ENCODE data around the gene TBX10.
A peak's percentile ranks its signal among the peaks of the same experiment; 100 is the strongest.
"Not testable (repeated sequence)": the region's sequence is repeated elsewhere in the genome, so short reads cannot be mapped to it uniquely, and the experiment has no call there.

The TBX10 gene

DNA sequence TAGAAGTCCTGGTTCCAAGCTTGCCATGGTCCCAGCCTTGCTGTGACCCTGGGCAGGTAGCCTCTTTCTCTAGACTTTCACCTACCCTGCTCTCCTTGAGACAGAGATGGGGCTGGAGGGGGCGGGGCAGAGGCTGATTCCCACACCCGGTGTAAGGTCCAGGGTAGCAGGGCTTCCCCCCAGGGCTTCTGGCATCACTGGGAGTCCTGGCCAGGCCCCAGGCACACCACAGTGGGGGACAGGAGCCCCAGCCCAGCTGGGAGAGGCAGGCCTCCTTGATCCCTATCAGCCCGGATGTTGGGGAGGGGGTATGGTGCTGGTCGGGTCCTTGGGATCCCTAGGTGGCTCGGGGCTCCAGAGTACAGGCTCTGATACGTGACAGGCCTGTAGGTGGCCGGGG, 8.2 kb downstream of the TBX10 start:
- peak; percentile 56 for DNase-seq (ENCODE audit: low spot score)

DNA sequence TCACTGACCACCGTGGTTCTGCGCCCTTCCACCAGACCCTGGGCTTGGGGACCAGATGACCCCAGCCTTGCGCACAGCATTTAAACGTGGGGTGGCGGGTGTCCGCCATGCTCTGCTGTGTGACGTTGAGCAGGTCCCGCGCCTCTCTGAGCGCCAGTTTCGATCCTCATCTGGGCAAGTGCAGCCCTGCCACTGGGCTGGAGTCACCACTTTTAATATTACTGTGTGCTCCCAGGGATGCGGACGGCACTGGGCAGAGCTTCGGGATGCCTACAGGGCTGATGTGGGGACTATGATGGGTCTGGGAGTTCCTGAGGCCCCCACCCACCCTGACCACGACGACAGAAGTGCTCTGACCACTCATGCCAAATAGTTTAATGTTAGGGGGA, 8.6 kb downstream of the TBX10 start:
- DNase-seq (ENCODE audit: low spot score) = no peak

DNA sequence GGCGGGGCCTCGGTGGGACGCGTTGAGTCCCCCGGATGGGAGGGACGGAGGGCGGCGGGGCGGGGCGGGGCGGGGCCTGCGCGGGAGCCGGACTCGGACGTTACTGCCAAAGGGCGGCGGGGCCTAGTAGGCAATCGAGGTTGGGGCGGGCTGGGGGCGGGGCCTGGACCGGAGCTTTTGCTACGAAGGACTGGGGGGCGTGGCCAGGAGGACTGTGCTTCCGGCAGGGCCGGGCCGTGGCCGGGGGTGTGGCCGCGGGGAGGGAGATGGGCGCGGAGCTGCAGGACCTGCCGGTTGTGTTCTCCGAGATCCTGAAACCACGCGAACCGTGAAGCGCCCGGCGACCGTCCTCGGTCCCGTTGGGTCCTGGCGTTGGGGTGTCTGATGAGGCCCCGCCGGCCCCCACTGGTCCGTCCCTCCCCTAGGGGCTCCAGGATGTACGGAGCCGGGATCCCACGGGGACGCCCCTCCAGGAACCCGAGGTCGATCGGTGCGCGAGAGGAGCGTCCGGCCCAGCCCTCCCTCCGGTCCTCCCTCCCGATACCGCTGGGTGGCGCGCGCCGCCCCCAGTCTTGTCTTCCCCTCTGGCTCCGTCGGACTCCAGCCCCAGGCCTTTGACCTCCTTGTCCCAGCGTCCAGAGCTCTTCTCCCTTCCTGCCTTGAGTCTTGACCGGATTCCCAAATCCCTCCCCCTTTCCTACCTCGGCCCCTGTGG, 9.2 kb downstream of the TBX10 start:
- peak; percentile 100 for DNase-seq (ENCODE audit: low spot score)

DNA sequence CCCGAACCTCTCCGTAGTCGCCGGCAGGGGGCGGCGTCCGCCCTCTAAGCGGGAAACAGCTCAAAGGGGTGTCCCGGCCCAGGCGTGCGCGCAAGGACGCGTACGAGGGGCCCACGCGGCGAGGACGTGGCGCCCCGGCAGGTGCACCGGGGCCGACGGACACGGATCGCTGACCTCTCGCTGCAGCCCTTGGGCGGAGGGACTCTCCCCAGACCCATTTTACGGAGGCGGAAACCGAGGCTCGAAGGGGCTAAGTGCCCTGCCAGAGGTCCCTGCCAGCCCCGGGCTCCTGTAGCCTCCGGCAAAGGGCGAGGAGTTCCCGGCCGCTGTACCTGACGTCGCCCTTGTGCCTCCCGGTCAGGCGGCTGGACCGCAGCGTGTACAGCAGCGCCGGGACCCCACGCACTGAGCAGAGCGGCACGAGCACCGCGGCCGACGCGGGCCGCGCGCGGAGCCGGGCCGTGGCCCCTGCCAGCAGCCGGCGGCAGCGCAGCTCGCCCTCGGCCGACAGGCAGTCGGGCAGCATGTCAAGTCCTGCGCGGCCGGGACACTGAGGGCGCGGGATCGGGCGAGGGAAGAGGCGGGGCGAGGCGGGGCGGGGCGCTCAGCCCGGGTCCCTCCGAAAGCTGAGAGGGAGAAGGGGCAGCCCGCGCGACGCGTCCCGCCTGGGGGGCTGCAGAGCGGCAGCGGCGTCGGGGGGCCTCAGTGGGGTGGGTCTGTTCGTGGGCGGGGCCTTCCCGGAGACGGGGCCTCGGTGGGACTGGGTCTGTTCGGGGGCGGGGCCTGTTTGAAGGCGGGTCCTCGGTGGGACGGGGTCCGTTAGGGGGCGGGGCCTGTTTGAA, 10.0 kb downstream of the TBX10 start, which contains the start of gene NUDT8:
Gene NUDT8 (minus strand): TSS at position 552 of the 842 bp plus-strand sequence. CDS start 26 bp downstream, at position 526.
- peak; percentile 89 for DNase-seq (ENCODE audit: low spot score)

DNA sequence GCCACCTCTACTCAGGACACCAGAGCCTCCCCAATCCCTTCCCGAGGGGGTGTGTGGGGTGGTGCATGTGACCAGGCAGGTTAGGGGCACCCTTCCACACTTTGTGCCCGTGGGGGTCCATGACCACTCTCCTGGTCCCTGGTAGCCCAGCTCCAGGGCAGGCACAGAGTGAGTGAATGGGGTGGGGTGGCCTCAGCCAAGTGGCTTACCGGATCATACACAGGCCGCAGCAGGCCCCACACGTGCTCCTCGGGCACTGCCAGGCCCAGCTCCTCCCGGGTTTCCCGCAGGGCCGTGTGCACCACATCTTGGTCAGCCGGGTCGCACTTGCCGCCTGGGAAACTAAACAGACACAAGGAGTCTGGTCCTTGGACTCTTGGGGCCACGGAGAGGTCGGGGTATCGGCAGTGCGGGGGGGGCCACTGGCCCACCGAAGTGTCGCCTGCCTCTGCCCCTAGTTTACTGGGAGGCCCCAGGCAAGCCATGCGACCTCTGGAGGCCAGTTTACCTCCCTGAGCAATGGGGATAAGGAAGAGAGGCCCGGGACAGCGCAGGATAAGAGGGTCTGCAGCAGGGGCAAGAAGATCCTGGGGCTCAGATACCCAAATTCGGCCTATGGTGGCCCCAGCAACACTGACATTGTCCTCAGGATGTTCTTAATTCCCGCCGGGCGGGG, 10.7 kb downstream of the TBX10 start:
- DNase-seq (ENCODE audit: low spot score) = no peak

DNA sequence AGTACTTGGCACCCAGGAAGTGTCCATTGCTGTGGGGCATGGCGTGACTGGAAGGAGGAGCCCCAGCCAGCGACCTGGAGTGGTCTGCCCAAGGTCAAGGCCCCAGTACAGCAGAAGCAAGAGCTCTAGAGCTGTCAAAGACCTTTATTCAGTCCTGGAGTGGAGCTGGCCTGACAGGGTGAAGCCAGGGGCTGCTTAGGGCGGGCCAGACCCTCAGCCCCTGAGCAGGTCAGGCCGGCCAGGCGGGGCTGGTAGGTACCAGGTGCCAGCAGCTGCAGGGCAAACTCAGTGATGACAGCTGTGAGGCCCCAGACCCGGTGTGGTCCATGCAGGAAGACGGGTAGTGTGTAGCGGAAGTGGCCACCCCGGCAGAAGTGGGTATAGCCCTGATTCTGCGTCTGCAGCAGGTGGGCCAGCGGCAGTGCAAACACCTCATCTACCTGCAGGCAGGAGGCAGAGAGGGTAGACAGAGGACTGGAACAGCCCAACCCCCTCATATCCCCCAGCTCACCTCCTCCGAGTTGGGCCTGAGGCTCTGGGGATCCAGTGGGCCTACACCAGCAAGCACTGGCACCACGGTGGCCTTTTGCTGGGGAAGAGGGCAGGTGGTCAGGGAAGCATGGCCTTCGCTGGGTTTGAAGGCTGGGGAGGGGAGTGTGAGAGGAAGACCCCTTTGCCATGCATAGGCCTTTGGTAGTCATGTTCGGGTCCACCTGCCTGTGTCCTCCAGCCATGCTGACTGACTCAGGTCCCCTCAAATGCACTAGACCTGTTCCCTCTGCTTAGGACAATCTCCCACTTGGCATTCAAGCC, 11.5 kb downstream of the TBX10 start:
- no peak for DNase-seq (ENCODE audit: low spot score)

DNA sequence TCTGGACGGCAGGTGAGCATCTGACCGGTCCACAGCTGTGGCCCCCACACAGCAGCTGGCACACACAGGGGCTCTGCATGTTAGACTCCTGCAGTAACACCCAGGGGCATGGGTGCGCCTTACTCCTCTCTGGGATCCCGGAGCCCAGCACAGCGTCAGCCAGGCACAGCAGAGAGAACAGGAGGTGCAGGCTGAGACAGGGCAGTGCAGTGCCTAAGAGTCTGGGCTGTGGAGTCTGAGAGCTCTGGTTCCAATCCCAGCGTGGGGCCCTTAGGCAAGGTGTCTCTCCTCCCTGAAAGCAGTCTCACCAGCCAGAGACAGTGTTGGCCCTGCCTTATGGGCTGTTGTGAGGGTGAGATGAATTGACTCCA, 12.1 kb downstream of the TBX10 start:
- DNase-seq (ENCODE audit: low spot score) = no peak

DNA sequence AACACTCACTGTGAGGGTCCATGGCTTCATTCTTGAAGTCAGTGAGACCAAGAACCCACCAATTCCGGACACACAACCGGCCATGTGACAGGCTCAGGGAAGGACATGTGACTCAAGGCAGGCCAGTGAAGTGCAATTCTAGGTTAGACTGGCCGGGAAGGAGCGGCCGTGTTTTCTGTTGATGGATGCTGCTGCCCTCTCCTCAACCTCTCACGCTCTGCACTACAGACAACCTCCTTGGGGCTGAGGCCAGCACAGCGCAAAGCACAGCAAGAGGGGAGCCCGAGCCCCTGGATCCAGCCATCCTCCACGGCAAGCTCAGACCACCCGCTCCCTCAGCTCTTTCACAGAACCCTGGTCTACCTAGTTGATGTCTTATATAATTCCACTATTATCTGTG, 12.6 kb downstream of the TBX10 start:
- no peak for DNase-seq (ENCODE audit: low spot score)

DNA sequence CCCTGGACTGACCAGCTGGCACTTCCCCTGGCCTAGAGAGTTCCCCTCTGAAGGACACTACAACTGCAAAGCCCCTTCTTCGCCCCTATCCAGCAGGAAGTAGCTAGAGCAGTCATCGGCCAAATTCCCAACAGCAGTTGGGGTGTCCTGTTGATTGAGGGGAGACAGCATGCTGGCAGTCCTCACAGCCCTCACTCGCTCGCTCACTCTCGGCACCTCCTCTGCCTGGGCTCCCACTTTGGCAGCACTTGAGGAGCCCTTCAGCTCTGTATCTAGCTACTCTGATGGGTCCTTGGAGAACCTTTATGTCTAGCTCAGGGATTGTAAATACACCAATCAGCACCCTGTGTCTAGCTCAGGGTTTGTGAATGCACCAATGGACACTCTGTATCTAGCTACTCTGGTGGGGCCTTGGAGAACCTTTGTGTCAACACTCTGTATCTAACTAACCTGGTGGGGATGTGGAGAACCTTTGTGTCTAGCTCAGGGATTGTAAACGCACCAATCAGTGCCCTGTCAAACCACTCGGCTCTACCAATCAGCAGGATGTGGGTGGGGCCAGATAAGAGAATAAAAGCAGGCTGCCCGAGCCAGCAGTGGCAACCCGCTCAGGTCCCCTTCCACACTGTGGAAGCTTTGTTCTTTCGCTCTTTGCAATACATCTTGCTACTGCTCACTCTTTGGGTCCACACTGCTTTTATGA, 13.3 kb downstream of the TBX10 start:
- DNase-seq (ENCODE audit: low spot score) = not testable (repeated sequence)

DNA sequence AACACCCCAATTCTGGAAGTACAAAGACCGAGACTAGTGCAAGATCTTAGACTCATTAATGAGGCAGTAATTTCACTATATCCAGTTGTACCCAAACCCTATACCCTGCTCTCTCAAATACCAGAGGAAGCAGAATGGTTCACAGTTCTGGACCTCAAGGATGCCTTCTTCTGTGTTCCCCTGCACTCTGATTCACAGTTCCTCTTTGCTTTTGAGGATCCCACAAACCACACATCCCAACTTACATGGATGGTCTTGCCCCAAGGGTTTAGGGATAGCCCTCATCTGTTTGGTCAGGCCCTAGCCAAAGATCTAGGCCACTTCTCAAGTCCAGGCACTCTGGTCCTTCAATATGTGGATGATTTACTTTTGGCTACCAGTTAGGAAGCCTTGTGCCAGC, 15.8 kb downstream of the TBX10 start:
- not testable (repeated sequence) for DNase-seq (ENCODE audit: low spot score)

DNA sequence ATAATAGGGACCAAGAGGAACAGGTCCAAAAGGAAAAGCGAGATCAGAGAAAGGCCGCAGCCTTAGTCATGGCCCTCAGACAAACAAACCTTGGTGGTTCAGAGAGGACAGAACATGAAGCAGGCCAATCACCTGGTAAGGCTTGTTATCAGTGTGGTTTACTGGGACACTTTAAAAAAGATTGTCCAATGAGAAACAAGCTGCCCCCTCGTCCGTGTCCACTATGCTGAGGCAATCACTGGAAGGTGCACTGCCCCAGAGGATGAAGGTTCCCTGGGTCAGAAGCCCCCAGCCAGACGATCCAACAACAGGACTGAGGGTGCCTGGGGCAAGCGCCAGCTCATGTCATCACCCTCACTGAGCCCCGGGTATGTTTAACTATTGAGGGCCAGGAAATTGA, 16.7 kb downstream of the TBX10 start:
- DNase-seq (ENCODE audit: low spot score) = not testable (repeated sequence)

DNA sequence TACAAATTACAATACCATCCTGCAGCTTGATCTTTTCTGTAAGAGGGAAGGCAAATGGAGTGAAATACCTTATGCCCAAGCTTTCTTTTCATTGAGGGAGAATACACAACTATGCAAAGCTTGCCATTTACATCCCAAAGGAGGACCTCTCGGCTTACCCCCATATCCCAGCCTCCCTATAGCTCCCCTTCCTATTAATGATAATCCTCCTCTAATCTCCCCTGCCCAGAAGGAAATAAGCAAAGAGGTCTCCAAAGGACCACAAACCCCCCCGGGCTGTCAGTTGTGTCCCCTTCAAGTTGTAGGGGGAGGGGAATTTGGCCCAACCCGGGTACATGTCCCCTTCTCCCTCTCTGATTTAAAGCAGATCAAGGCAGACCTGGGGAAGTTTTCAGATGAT, 17.6 kb downstream of the TBX10 start:
- not testable (repeated sequence) for DNase-seq (ENCODE audit: low spot score)

DNA sequence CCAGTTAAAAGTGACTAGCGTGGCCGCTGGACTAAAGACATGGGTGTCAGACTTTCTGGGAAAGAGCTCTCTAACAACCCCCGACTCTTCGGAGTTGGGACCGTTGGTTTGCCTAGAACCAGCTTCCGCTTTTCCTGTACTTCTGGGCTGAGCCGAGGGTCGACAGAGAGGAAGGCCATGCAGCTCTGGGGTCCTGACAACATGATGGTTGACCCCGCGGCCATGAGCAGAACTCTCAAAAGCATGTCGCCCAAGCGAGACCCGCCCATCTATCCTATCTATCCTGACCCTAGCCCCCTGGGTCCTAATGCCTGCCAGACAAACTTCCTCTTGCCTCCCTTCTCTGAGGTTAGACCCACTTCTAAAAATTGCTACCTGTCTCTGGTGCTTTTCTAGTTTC, 18.9 kb downstream of the TBX10 start:
- DNase-seq (ENCODE audit: low spot score) = peak; percentile 75

DNA sequence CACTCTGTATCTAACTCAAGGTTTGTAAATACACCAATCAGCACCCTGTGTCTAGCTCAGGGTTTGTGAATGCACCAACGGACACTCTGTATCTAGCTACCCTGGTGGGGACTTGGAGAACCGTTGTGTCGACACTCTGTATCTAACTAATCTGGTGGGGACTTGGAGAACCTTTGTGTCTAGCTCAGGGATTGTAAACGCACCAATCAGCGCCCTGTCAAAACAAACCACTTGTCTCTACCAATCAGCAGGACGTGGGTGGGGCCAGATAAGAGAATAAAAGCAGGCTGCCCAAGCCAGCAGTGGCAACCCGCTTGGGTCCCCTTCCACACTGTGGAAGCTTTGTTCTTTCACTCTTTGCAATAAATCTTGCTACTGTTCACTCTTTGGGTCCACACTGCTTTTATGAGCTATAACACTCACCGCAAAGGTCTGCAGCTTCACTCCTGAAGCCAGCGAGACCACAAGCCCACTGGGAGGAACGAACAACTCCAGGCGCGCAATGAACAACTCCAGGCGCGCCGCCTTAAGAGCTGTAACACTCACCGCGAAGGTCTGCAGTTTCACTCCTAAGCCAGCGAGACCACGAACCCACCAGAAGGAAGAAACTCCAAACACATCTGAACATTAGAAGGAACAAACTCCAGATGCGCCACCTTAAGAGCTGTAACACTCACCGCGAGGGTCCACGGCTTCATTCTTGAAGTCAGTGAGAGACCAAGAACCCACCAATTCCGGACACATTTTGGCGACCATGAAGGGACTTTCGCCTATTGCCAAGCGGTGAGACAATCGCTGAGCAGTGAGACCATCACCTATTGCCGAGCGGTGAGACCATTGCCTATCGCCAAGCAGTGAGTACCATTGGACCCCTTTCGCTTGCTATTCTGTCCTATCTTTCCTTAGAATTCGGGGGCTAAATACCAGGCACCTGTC, 19.6 kb downstream of the TBX10 start:
- peak; percentile 69 for DNase-seq (ENCODE audit: low spot score)

DNA sequence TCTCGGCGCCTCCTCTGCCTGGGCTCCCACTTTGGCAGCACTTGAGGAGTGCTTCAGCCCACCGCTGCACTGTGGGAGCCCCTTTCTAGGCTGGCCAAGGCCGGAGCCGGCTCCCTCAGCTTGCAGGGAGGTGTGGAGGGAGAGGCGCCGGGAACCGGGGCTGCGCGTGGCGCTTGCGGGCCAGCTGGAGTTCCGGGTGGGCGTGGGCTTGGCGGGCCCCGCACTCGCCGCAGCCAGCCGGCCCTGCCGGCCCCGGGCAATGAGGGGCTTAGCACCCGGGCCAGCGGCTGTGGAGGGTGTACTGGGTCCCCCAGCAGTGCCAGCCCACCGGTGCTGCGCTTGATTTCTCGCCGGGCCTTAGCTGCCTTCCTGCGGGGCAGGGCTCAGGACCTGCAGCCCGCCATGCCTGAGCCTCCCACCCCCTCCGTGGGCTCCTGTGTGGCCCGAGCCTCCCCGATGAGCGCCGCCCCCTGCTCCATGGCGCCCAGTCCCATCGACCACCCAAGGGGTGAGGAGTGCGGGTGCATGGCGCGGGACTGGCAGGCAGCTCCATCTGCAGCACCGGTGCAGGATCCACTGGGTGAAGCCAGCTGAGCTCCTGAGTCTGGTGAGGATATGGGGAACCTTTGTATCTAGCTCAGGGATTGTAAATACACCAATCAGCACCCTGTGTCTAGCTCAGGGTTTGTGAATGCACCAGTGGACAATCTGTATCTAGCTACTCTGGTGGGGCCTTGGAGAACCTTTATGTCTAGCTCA, 20.5 kb downstream of the TBX10 start:
- DNase-seq (ENCODE audit: low spot score) = peak; percentile 63

DNA sequence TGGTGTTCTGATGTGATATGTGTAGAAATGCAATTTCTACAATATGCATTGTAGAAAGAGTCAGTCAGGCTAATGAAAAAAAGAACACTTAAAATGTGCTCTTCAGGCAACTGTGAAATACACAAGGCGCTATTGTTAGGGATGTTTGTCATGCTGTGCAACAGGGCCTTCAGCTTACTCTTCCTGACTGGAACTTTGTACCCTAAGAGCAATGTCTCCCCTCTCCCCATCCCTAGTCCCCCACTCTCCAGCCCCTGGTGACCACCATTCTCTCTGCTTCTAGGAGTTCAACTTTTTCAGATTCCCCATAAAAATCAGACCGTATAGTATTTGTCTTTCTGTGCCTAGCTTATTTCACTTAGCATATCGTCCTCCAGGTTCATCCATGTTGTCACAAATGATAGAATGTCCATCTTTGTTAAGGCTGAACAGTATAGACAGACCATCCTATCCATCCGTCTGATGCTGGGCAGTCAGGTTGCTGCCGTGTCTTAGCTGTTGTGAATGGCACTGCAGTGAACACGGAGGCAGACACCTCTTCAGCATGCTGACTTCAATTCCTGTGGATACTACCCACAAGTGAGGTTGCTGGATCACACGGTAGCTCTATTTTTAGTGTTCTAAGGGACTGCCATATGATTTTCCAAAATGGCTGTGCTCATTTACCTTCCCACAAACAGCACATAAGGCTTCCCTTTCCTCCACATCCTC, 22.2 kb downstream of the TBX10 start:
- no peak for DNase-seq (ENCODE audit: low spot score)

DNA sequence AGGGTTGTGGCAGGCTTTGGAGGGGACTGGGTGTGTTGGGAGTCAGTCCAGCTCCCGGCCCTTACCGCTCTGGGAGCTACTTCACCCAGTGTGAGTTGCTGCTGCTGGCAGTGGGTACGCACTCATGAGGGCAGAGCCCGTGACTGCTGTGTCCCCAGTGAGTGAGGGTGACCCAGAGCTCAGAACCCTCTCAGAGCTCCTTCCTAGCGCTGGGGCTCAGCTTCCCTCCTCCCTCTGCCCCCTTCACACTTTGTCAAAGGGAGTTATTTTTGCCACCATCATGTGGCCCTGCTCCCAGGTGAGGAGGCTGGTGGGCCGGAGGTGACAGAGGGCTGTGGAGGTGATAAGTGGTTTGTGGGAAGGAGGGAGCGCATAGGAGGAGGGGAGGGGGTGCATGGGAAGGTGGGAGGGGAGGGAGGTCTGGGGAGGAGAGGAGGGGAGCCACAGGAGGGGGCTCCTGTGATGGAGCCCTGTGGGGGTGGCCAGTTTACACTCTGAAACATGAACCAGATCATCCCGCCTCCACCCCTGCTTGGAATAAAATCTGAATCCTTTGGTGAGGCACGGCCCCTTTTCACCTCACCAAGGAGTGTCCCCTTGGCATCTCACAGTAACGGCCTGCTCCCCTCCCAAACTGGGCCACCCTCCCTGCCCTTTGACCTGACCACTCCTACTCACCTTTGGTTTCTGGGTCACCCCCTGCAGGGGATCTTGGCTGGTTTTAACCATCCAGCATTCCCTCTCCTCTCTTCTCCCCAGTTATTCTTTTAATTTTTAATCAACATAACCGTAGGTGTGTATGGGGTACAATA, 22.9 kb downstream of the TBX10 start:
- no peak for DNase-seq (ENCODE audit: low spot score)

Data from ecto neural progenitor cell (in vitro differentiated cells).